ENCODE results near the gene TRIM38.
A peak's percentile ranks its signal among the peaks of the same experiment; 100 is the strongest.
"Not testable (repeated sequence)": the region's sequence is repeated elsewhere in the genome, so short reads cannot be mapped to it uniquely, and the experiment has no call there.

TRIM38 gene

GRCh38 chr6:26008470-26008869 is 45.9 kb downstream of the TRIM38 start:
- no peak for DNase-seq

GRCh38 chr6:26009817-26010216 is 47.2 kb downstream of the TRIM38 start:
- no peak for DNase-seq

GRCh38 chr6:26012061-26012460 is 49.5 kb downstream of the TRIM38 start:
- no peak for DNase-seq

GRCh38 chr6:26014386-26014785 is 51.8 kb downstream of the TRIM38 start:
- not testable (repeated sequence) for DNase-seq

- DNase-seq: no peak
Measured at GRCh38 chr6:26016245-26016962, 53.8 kb downstream of the TRIM38 start.

- no peak for DNase-seq
Measured at GRCh38 chr6:26016963-26017631, 54.5 kb downstream of the TRIM38 start.

- peak; percentile 23 to 78 (median 64) for DNase-seq
Measured at GRCh38 chr6:26017632-26017966, 55.0 kb downstream of the TRIM38 start.

- no peak for DNase-seq
Measured at GRCh38 chr6:26019261-26019830, 56.7 kb downstream of the TRIM38 start.

- no peak for DNase-seq
Measured at GRCh38 chr6:26019967-26020328, 57.3 kb downstream of the TRIM38 start.

- DNase-seq: peak; percentile 70 to 93 (median 84)
Measured at GRCh38 chr6:26020329-26021000, 57.9 kb downstream of the TRIM38 start.

GRCh38 chr6:26021001-26021349 is 58.4 kb downstream of the TRIM38 start:
- DNase-seq: peak in 2 of 6 experiments; percentile 50 to 63

GRCh38 chr6:26021350-26022131 is 58.9 kb downstream of the TRIM38 start:
- DNase-seq: peak; percentile 82 to 97 (median 92)

GRCh38 chr6:26022132-26022472 is 59.5 kb downstream of the TRIM38 start:
- DNase-seq: peak in 4 of 6 experiments; percentile 22 to 68 (median 54)

GRCh38 chr6:26022737-26023136 is 60.1 kb downstream of the TRIM38 start:
- no peak for DNase-seq

- no peak for DNase-seq
Measured at GRCh38 chr6:26024651-26025046, 62.0 kb downstream of the TRIM38 start.

- no peak for DNase-seq
Measured at GRCh38 chr6:26025047-26025893, 62.7 kb downstream of the TRIM38 start.

GRCh38 chr6:26025894-26026832 is 63.6 kb downstream of the TRIM38 start:
- DNase-seq: peak; percentile 81 to 94 (median 94)

- peak; percentile 81 to 99 (median 94) for DNase-seq
Measured at GRCh38 chr6:26026833-26027490, 64.4 kb downstream of the TRIM38 start.

- no peak for DNase-seq
Measured at GRCh38 chr6:26027491-26028211, 65.0 kb downstream of the TRIM38 start.

All from stimulated activated naive CD4-positive, alpha-beta T cell (primary cell).